Thyroid gland (tissue), 4 donors: ENCODE results near the gene FAH.

Experiments used
- POLR2A ChIP-seq, 2 donors: fragments of 450-650 bp; IDR thresholded peaks; one replicate each; pipeline ENCODE4 v1.6.1; 2017; ENCODE audit warnings: antibody characterized with exemption in 2 of 2, mild to moderate bottlenecking in 2 of 2, moderate library complexity in 1 of 2
- TF ChIP-seq, protein P1 (sequence below), 6 experiments: fragments of 200-600 bp in 3 of 6; fragments of 450-650 bp in 3 of 6; sonication (generic) in 3 of 6; IDR thresholded peaks; one replicate each; pipeline ENCODE4 v1.5.1; 2016 to 2019; ENCODE audit warnings: antibody characterized with exemption in 6 of 6, mild to moderate bottlenecking in 2 of 6, inconsistent platforms in 1 of 6, moderate library complexity in 1 of 6

DNA sequence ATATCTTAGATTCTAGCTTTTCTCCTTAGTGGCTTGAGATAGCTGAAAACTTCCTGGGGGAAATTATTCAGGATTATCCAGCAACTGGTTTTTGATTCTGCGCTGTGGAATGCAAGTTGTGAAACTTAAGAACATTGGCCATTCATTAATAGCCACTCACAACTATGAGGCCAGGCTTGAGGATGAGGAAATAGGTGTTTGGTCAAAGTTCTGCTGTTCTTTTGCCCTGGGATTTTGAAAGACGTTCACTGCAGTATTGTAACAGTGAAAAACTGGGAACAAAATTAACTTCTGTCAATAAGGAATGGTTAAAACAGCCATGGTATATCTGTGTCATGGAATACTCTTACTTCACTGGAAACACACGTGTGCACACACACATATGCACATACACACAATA, 55.1 kb downstream of the FAH start:
- TF ChIP-seq, protein P1, sequence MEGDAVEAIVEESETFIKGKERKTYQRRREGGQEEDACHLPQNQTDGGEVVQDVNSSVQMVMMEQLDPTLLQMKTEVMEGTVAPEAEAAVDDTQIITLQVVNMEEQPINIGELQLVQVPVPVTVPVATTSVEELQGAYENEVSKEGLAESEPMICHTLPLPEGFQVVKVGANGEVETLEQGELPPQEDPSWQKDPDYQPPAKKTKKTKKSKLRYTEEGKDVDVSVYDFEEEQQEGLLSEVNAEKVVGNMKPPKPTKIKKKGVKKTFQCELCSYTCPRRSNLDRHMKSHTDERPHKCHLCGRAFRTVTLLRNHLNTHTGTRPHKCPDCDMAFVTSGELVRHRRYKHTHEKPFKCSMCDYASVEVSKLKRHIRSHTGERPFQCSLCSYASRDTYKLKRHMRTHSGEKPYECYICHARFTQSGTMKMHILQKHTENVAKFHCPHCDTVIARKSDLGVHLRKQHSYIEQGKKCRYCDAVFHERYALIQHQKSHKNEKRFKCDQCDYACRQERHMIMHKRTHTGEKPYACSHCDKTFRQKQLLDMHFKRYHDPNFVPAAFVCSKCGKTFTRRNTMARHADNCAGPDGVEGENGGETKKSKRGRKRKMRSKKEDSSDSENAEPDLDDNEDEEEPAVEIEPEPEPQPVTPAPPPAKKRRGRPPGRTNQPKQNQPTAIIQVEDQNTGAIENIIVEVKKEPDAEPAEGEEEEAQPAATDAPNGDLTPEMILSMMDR (IDR thresholded peaks at IDR 0.05), result no peak
- no peak for TF ChIP-seq POLR2A (IDR thresholded peaks at IDR 0.05)
